ENCODE measurements around the gene PDLIM1. TPM values are rescaled to one million over a fixed set of nuclear protein-coding genes. Genes with fewer than 3 reads are reported as not detected.
A peak's percentile ranks its signal among the peaks of the same experiment; 100 is the strongest.

The PDLIM1 gene
- total and polyA plus RNA-seq, 9 donors, result 13.9 to 138 (median 35.3) TPM

- H3K36me3 ChIP-seq, result no peaks in the 10 kb centered on the region
These were observed 45.9 kb upstream of the PDLIM1 start for GRCh38 chr10:95336702-95337101.

DNA sequence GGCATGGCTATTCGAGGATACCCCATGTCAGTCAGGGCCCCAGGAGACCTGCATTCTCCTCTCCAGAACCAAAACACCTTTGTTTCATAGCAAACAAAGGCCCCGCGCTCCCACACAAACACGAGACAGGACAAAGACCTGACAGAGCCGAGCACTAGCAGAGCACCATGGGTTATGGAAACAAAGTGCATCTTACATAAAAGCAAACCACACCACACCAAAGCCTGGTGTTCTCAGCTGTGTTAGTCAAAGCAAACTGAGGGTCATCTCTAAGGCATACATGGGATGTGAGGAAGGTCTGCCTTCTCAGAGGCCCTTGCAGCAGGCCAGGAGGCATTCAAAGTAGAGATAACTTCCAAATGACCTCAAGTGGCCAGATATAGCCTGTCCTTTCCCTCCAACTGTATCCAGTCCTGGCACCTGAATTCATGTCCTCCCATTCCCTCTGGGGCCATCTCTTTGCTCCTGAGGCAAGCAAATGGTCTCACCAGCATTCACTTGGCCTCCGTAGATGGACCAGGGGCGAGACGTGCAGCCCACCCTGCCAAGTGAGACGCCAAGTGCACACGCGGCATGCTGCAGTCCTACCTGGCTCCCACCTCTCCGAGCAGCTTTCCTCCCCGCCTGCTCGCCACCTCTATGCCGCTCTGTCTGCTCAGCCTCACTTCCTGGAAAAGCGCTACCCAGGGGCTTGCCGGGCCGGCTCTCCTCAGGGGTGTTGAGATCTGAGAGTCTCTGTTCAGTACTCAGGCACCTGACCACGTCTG lies 45.3 kb upstream of the PDLIM1 start:
- TF ChIP-seq, protein P1, sequence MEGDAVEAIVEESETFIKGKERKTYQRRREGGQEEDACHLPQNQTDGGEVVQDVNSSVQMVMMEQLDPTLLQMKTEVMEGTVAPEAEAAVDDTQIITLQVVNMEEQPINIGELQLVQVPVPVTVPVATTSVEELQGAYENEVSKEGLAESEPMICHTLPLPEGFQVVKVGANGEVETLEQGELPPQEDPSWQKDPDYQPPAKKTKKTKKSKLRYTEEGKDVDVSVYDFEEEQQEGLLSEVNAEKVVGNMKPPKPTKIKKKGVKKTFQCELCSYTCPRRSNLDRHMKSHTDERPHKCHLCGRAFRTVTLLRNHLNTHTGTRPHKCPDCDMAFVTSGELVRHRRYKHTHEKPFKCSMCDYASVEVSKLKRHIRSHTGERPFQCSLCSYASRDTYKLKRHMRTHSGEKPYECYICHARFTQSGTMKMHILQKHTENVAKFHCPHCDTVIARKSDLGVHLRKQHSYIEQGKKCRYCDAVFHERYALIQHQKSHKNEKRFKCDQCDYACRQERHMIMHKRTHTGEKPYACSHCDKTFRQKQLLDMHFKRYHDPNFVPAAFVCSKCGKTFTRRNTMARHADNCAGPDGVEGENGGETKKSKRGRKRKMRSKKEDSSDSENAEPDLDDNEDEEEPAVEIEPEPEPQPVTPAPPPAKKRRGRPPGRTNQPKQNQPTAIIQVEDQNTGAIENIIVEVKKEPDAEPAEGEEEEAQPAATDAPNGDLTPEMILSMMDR (IDR thresholded peaks at IDR 0.05), result no peak
- TF ChIP-seq POLR2A (IDR thresholded peaks at IDR 0.05) (no peak), EP300 (IDR thresholded peaks at IDR 0.05) (no peak)
- 93 to 95% (median 94%) methylated on average over 19 of the region's 19 CpGs for WGBS, 3 donors
- DNase-seq, result no peak
- Histone ChIP-seq H3K36me3 (no peaks in the 10 kb centered on the region), H3K27ac (no peak overlapping the region), H3K27me3 (no peaks in the 10 kb centered on the region), H3K4me1 (ENCODE audit: insufficient read depth) (no peaks in the 10 kb centered on the region), H3K9me3 (no peaks in the 10 kb centered on the region), H3K4me3 (no peak overlapping the region)
- intact Hi-C loops (cut with DNase I), result no loop called here

More at GRCh38 chr10:95336702-95337101, 45.9 kb upstream of the PDLIM1 start:
- intact Hi-C loops (cut with DNase I), result no loop called here
- Histone ChIP-seq H3K4me1 (ENCODE audit: insufficient read depth) (no peaks in the 10 kb centered on the region), H3K9me3 (no peaks in the 10 kb centered on the region), H3K27ac (no peak overlapping the region), H3K4me3 (no peak overlapping the region), H3K27me3 (no peaks in the 10 kb centered on the region)
- no peak for TF ChIP-seq POLR2A (IDR thresholded peaks at IDR 0.05)
- TF ChIP-seq, protein P1 (IDR thresholded peaks at IDR 0.05), result no peak
- no peak for TF ChIP-seq EP300 (IDR thresholded peaks at IDR 0.05)
- DNase-seq, result no peak
- WGBS, 3 donors, result 95 to 97% (median 96%) methylated on average over 9 of the region's 9 CpGs

DNA sequence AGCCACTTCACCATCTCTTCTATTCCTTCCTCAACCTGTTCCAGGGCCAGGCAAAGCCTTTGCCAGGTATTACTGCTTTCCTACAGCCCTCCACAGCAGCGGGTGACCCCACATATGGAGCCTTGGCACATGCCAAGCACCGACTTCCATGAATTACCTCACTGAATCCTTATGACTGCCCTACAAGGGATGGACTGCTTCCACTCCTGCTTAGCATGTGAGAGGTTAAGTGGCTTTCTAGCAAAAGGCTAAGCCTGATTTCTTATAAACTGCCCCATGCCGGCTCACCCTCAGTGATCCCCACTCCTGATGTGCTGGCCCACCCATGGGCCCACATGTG lies 44.0 kb upstream of the PDLIM1 start:
- H3K36me3 ChIP-seq, result no peaks in the 10 kb centered on the region
- 82 to 87% (median 85%) methylated on average over 3 of the region's 3 CpGs for WGBS, 3 donors
- no peak overlapping the region for H3K27ac ChIP-seq
- DNase-seq, result no peak
- H3K4me1 ChIP-seq (ENCODE audit: insufficient read depth), result no peaks in the 10 kb centered on the region
- TF ChIP-seq EP300 (IDR thresholded peaks at IDR 0.05) (no peak), POLR2A (IDR thresholded peaks at IDR 0.05) (no peak)
- TF ChIP-seq, protein P1 (IDR thresholded peaks at IDR 0.05), result no peak
- no peaks in the 10 kb centered on the region for H3K27me3 ChIP-seq
- H3K9me3 ChIP-seq, result no peaks in the 10 kb centered on the region
- H3K4me3 ChIP-seq, result no peak overlapping the region
- intact Hi-C loops (cut with DNase I), result no loop called here

GRCh38 chr10:95333997-95334804 lies 43.4 kb upstream of the PDLIM1 start:
- Histone ChIP-seq H3K36me3 (no peaks in the 10 kb centered on the region), H3K4me1 (ENCODE audit: insufficient read depth) (no peaks in the 10 kb centered on the region), H3K4me3 (no peak overlapping the region), H3K27ac (no peak overlapping the region), H3K9me3 (no peaks in the 10 kb centered on the region), H3K27me3 (no peaks in the 10 kb centered on the region)
- intact Hi-C loops (cut with DNase I), result no loop called here
- WGBS, 3 donors, result 61 to 72% (median 68%) methylated on average over 12 of the region's 12 CpGs
- peak in 1 of 5 donors; percentile 53 for DNase-seq
- TF ChIP-seq POLR2A (IDR thresholded peaks at IDR 0.05) (no peak), EP300 (IDR thresholded peaks at IDR 0.05) (no peak)
- TF ChIP-seq, protein P1 (IDR thresholded peaks at IDR 0.05), result no peak

All from ovary (tissue), 9 donors.